H1 (cell line): ENCODE results near the gene CA5A. TPM values are rescaled to one million over a fixed set of nuclear protein-coding genes. Genes with fewer than 3 reads are reported as not detected.
"Not testable (repeated sequence)": the region's sequence is repeated elsewhere in the genome, so short reads cannot be mapped to it uniquely, and the experiment has no call there.

ENCODE experiments used
- CTCF ChIA-PET: fragments of 300-600 bp; sonication (Branson Sonifier 250); formaldehyde crosslinking; loops from one replicate; lab custom pipeline; 2021; ENCODE audit not compliant: partially characterized antibody; lab: Charles Lee
- POLR2A ChIA-PET: fragments of 300-600 bp; sonication (Branson Sonifier 250); formaldehyde crosslinking; loops from one replicate; lab custom pipeline; 2021; ENCODE audit warnings: inconsistent platforms; ENCODE audit not compliant: partially characterized antibody; lab: Charles Lee
- DNase-seq, 2 experiments: peaks; one replicate each; pipeline versions ENCODE4 v3.0.0 to v3.0.0-alpha.2; 2010 to 2022; ENCODE audit warnings: low spot score in 2 of 2, low read depth in 1 of 2, mixed read lengths in 1 of 2
- FAIRE-seq: peaks from 2 replicates; lab custom pipeline; 2011; peaks lifted over from hg19 to GRCh38; lab: Jason Lieb, UNC
- H2AFZ ChIP-seq: 2 replicates; pipeline ENCODE4 v1.8.1; 2012; ENCODE audit warnings: low read length, inconsistent platforms
- H2AK5ac ChIP-seq: 2 replicates; pipeline ENCODE4 v1.6.1; 2013; ENCODE audit warnings: low read depth, low read length
- H2BK120ac ChIP-seq: replicated peaks from 2 replicates; pipeline ENCODE3; 2013; ENCODE audit warnings: low read depth, low read length, inconsistent platforms
- H2BK12ac ChIP-seq: 2 replicates; pipeline ENCODE4 v1.6.1; 2013; ENCODE audit warnings: low read depth, low read length
- H2BK15ac ChIP-seq: 2 replicates; pipeline ENCODE4 v1.6.1; 2013; ENCODE audit warnings: low read length
- H2BK20ac ChIP-seq: 2 replicates; pipeline ENCODE4 v1.6.1; 2013; ENCODE audit warnings: low read length
- H2BK5ac ChIP-seq: 2 replicates; pipeline ENCODE4 v1.6.1; 2013; ENCODE audit warnings: low read depth, low read length
- H3K14ac ChIP-seq: 2 replicates; pipeline ENCODE4 v1.6.1; 2013; ENCODE audit warnings: inconsistent platforms; ENCODE audit not compliant: insufficient read length
- H3K18ac ChIP-seq: 2 replicates; pipeline ENCODE4 v1.6.1; 2013; ENCODE audit warnings: low read length; ENCODE audit errors: extremely low read depth
- H3K23ac ChIP-seq: 2 replicates; pipeline ENCODE4 v1.6.1; 2013; ENCODE audit warnings: inconsistent platforms; ENCODE audit not compliant: insufficient read length
- H3K23me2 ChIP-seq: 2 replicates; pipeline ENCODE4 v1.6.1; 2013; ENCODE audit warnings: low read depth, low read length
- H3K27ac ChIP-seq: 2 replicates; pipeline ENCODE4 v1.6.1; 2011; ENCODE audit warnings: low read depth, low read length, inconsistent platforms
- H3K27me3 ChIP-seq, 4 experiments: replicated peaks in 1 of 4; 1 replicate in 1 of 4; 2 replicates in 3 of 4; pipeline versions ENCODE4 v1.6.1 to v1.8.1; 2011 to 2013; ENCODE audit warnings: low read length in 3 of 4, mild to moderate bottlenecking in 3 of 4, inconsistent platforms in 2 of 4, mixed read lengths in 2 of 4, moderate library complexity in 1 of 4; ENCODE audit not compliant: control insufficient read depth in 3 of 4, insufficient read depth in 3 of 4; ENCODE audit errors: extremely low read depth in 1 of 4
- H3K36me3 ChIP-seq, 4 experiments: 2 replicates each; pipeline versions ENCODE4 v1.6.1 to v1.8.1; 2011 to 2013; ENCODE audit warnings: mild to moderate bottlenecking in 4 of 4, low read length in 3 of 4, moderate library complexity in 2 of 4, control low read depth in 1 of 4, inconsistent platforms in 1 of 4; ENCODE audit not compliant: insufficient read depth in 4 of 4, control insufficient read depth in 2 of 4
- H3K4ac ChIP-seq: replicated peaks from 2 replicates; pipeline ENCODE3; 2013; ENCODE audit warnings: low read length, low read depth, mixed read lengths, inconsistent platforms; ENCODE audit not compliant: insufficient read length
- H3K4me1 ChIP-seq, 4 experiments: replicated peaks in 1 of 4; 1 replicate in 1 of 4; 2 replicates in 3 of 4; pipeline versions ENCODE4 v1.6.1 to v1.8.1; 2011 to 2013; ENCODE audit warnings: low read length in 3 of 4, inconsistent platforms in 2 of 4, mixed read lengths in 1 of 4; ENCODE audit not compliant: insufficient read depth in 4 of 4, control insufficient read depth in 3 of 4
- H3K4me2 ChIP-seq, 2 experiments: 2 replicates each; pipeline versions ENCODE4 v1.6.1 to v1.8.1; 2011 to 2013; ENCODE audit warnings: low read depth in 2 of 2, low read length in 2 of 2, control low read depth in 1 of 2, inconsistent platforms in 1 of 2, mild to moderate bottlenecking in 1 of 2; ENCODE audit not compliant: insufficient read depth in 1 of 2
- H3K4me3 ChIP-seq, 4 experiments: fragments of 200-600, 300-600 bp in 1 of 4; sonication (generic), shearing (Covaris generic), sonication (Bioruptor Twin) in 1 of 4; 2 replicates each; pipeline versions ENCODE4 v1.5.1 to v1.8.1; 2011 to 2016; ENCODE audit warnings: low read length in 4 of 4, low read depth in 3 of 4, control low read depth in 2 of 4, inconsistent platforms in 2 of 4, mild to moderate bottlenecking in 2 of 4, mixed read lengths in 1 of 4, moderate library complexity in 1 of 4; ENCODE audit not compliant: insufficient read depth in 2 of 4; ENCODE audit errors: extremely low read depth in 1 of 4
- H3K56ac ChIP-seq: replicated peaks from 2 replicates; pipeline ENCODE3; 2013; ENCODE audit warnings: low read depth, mild to moderate bottlenecking, mixed read lengths, low read length, inconsistent platforms; ENCODE audit not compliant: insufficient read length
- H3K79me1 ChIP-seq: 2 replicates; pipeline ENCODE4 v1.6.1; 2013; ENCODE audit warnings: low read depth, low read length, control low read depth
- H3K79me2 ChIP-seq, 2 experiments: 2 replicates each; pipeline versions ENCODE4 v1.6.1 to v1.8.1; 2012 to 2013; ENCODE audit warnings: low read length in 2 of 2, mild to moderate bottlenecking in 2 of 2, inconsistent platforms in 1 of 2; ENCODE audit not compliant: insufficient read depth in 2 of 2, control insufficient read depth in 1 of 2
- H3K9ac ChIP-seq, 4 experiments: replicated peaks in 1 of 4; 1 replicate in 1 of 4; 2 replicates in 3 of 4; pipeline versions ENCODE4 v1.6.1 to v1.8.1; 2011 to 2013; ENCODE audit warnings: low read depth in 3 of 4, low read length in 3 of 4, control low read depth in 2 of 4, mild to moderate bottlenecking in 2 of 4, moderate library complexity in 2 of 4, inconsistent platforms in 1 of 4; ENCODE audit errors: extremely low read depth in 1 of 4
- H3K9me3 ChIP-seq, 2 experiments: 2 replicates each; pipeline versions ENCODE4 v1.6.1 to v1.8.1; 2012 to 2013; ENCODE audit warnings: mild to moderate bottlenecking in 2 of 2, moderate library complexity in 2 of 2, control low read depth in 1 of 2, inconsistent platforms in 1 of 2, low read depth in 1 of 2, low read length in 1 of 2, mixed read lengths in 1 of 2; ENCODE audit not compliant: insufficient read depth in 2 of 2
- H4K20me1 ChIP-seq, 2 experiments: replicated peaks in 1 of 2; 2 replicates each; pipeline versions ENCODE3 to v1.8.1; 2011 to 2013; ENCODE audit warnings: inconsistent platforms in 2 of 2, low read length in 2 of 2, mild to moderate bottlenecking in 1 of 2; ENCODE audit not compliant: insufficient read depth in 2 of 2, control insufficient read depth in 1 of 2
- H4K5ac ChIP-seq: 2 replicates; pipeline ENCODE4 v1.6.1; 2013; ENCODE audit warnings: low read length, low read depth, mixed read lengths, inconsistent platforms; ENCODE audit not compliant: insufficient read length
- H4K8ac ChIP-seq: 2 replicates; pipeline ENCODE4 v1.8.0; 2013; ENCODE audit warnings: mild to moderate bottlenecking, moderate library complexity, low read length, inconsistent platforms; ENCODE audit not compliant: insufficient read depth; ENCODE audit errors: extremely low read depth
- H4K91ac ChIP-seq: replicated peaks from 2 replicates; pipeline ENCODE3; 2013; ENCODE audit warnings: low read length, mixed read lengths, inconsistent platforms; ENCODE audit not compliant: insufficient read length
- WGBS, 2 experiments: shearing (Covaris generic) in 1 of 2; methylation state at CpG; one replicate each; pipeline versions ENCODE4 v1.1.6 to v1.1.7; 2013 to 2015; ENCODE audit warnings: low lambda C conversion rate in 2 of 2, mixed read lengths in 2 of 2, inconsistent platforms in 1 of 2, low coverage in 1 of 2, missing lambda C conversion rate in 1 of 2; ENCODE audit not compliant: insufficient replicate concordance in 2 of 2, insufficient coverage in 1 of 2, insufficient read length in 1 of 2; ENCODE audit errors: extremely low coverage in 1 of 2, missing lambda C conversion rate in 1 of 2; 5-methylcytosine and 5-hydroxymethylcytosine counted together
- polyA plus RNA-seq, 7 experiments: library from polyadenylated mRNA; depleted of rRNA in 3 of 7; stranded (reverse) in 5 of 7; unstranded in 2 of 7; fragments of >200 nt in 5 of 7; fragments of 200-250 nt in 2 of 7; gene quantifications; 1 replicate in 5 of 7; 2 replicates in 1 of 7; 4 replicates in 1 of 7; pipeline versions ENCODE4 v1.2.1 to v1.2.3, GENCODE V29; 2011 to 2013; ENCODE audit warnings: missing spikeins in 2 of 7, mixed read lengths in 2 of 7
- total RNA-seq: library from RNA; stranded (reverse); fragmentation: NEBNext Ultra II Directional; extraction: Animal tissue kit (Norgen Biotek cat#: 25700); gene quantifications from 2 replicates; pipeline ENCODE4 v1.2.1, GENCODE V29; 2021

Gene CA5A
- total and polyA plus RNA-seq, 2 of the 8 experiments (the other 6 are each of a cell fraction or from before 2014, with no cell fraction given) = not detected

DNA sequence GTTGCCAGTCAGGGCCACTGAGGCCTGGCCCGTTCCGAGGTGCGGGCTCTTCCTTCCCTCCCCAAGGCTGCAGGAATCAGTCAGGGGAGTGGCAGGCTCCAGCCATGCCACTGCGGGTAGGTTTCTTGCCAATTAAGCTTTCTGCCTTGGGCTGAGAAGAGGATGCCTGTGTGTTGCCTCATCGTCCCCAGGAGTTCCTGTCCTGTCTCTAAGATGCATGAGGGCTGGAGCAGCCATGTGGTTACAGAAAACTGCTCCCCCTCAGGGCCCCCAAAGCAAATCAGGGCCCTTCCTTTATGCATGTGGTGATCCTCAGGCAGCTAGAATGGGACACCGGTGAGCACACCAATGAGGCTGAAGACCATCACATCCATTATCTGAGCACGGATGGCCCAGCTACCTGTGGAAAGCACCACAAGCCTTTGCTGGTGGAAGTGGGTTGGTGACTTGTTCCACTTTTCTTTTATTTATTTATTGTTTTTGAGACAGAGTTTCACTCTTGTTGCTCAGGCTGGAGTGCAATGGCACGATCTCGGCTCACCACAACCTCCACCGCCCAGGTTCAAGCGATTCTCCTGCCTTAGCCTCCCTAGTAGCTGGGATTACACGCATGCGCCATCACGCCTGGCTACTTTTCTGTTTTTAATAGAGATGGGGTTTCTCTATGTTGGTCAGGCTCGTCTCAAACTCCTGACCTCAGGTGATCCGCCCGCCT lies 40.0 kb downstream of the CA5A start:
- H3K23ac ChIP-seq, H3K79me2 ChIP-seq, H3K56ac ChIP-seq, H4K8ac ChIP-seq, H3K23me2 ChIP-seq, DNase-seq, H2BK5ac ChIP-seq, H4K91ac ChIP-seq, H3K27me3 ChIP-seq, H4K5ac ChIP-seq, H3K4me1 ChIP-seq, H3K4me2 ChIP-seq, H3K14ac ChIP-seq, H3K36me3 ChIP-seq, H2AK5ac ChIP-seq, H2BK120ac ChIP-seq, H2AFZ ChIP-seq, POLR2A ChIA-PET, H3K27ac ChIP-seq, H4K20me1 ChIP-seq, FAIRE-seq, H2BK20ac ChIP-seq, H3K9me3 ChIP-seq, H3K4ac ChIP-seq, H3K18ac ChIP-seq, H2BK15ac ChIP-seq, H3K9ac ChIP-seq, H3K79me1 ChIP-seq, H3K4me3 ChIP-seq, H2BK12ac ChIP-seq: not testable (repeated sequence)
- CTCF ChIA-PET = interaction anchor here (0.8 to 1.9 kb wide), 4 partner anchors 10 to 119 kb away, joined by 3 to 6 read pairs (median 4); no protein-coding TSS in a partner anchor
- WGBS, 2 experiments = 91% methylated on average over 17 of the region's 17 CpGs; no CpG with 5 or more reads in 1 of the 2 experiments
